Retinal pigment epithelial cell (primary cell): Measurements from ENCODE around the gene WBP2NL.

Experiments
- DNase-seq: peaks from one replicate; pipeline ENCODE4 v3.0.0-alpha.2; 2010; ENCODE audit warnings: low read depth
- H3K4me3 ChIP-seq: 2 replicates; pipeline ENCODE4 v1.5.1; 2011; ENCODE audit warnings: mild to moderate bottlenecking, low read length, control low read depth, moderate library complexity
- CTCF ChIP-seq: conservative IDR thresholded peaks from 2 replicates; pipeline ENCODE4 v1.5.1; 2011; ENCODE audit warnings: low read depth, low read length, control low read depth, inconsistent platforms

Gene WBP2NL

GRCh38 chr22:41979423-41980250 is 19.0 kb upstream of the WBP2NL start:
- no peak for TF ChIP-seq CTCF
- no peak for DNase-seq
- no peak overlapping the region for H3K4me3 ChIP-seq

GRCh38 chr22:41982865-41983264 is 15.7 kb upstream of the WBP2NL start:
- no peak for DNase-seq
- no peak overlapping the region for H3K4me3 ChIP-seq
- no peak for TF ChIP-seq CTCF

- H3K4me3 ChIP-seq: no peak overlapping the region
- DNase-seq: no peak
- no peak for TF ChIP-seq CTCF
Measured at GRCh38 chr22:41983513-41984405, 14.8 kb upstream of the WBP2NL start.

GRCh38 chr22:41987276-41987675 is 11.3 kb upstream of the WBP2NL start:
- DNase-seq: no peak

GRCh38 chr22:41989246-41989645 is 9.3 kb upstream of the WBP2NL start:
- H3K4me3 ChIP-seq: no peak overlapping the region
- TF ChIP-seq CTCF: no peak
- DNase-seq: no peak

More at GRCh38 chr22:41987276-41987675, 11.3 kb upstream of the WBP2NL start:
- no peak for TF ChIP-seq CTCF
- H3K4me3 ChIP-seq: no peak overlapping the region

GRCh38 chr22:41991111-41991510 is 7.5 kb upstream of the WBP2NL start:
- no peak overlapping the region for H3K4me3 ChIP-seq
- no peak for TF ChIP-seq CTCF

More at GRCh38 chr22:41991111-41991510, 7.5 kb upstream of the WBP2NL start:
- no peak for DNase-seq
